Esophagus muscularis mucosa (tissue), 3 donors: Measurements from ENCODE around the gene SLC22A12.

Source experiments
- CTCF ChIP-seq, 3 experiments: fragments of 200-600 bp in 2 of 3; fragments of 450-650 bp in 1 of 3; sonication (generic) in 2 of 3; IDR thresholded peaks; one replicate each; pipeline ENCODE4 v1.5.1; 2017 to 2019; ENCODE audit warnings: antibody characterized with exemption in 3 of 3, mild to moderate bottlenecking in 2 of 3, moderate library complexity in 1 of 3
- POLR2A ChIP-seq: fragments of 450-650 bp; IDR thresholded peaks from one replicate; pipeline ENCODE4 v1.6.1; 2017; ENCODE audit warnings: antibody characterized with exemption, moderate library complexity, mild to moderate bottlenecking, low read depth

DNA sequence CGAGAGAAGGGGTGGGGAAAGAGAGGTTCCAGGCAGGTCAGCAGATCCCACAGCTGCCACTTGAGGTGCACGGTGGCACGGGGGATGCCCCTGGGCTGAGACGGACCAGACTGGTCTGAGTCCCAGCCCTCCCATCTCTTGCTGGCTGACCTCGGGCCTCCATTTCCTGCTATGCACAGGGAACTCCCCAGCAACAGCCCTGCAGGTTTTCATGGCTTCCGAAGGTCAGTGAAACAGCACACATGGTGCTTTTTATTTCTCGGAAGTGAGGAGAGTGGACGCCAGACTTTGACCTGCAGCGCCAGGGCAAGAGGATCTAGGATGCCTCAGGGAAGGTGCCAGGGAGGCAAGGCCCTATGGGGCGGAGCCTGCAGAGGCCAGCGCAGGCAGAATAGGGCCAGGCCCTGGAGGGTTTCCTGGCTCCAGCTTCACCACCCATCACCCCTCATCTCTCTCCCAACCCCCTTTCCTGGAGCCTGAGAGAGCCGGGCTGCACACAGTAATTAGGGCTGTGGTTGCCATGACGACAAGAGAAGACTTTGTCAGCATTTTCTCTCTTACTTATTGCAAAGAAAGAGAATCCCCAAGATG lies 29.5 kb downstream of the SLC22A12 start:
- TF ChIP-seq CTCF (IDR thresholded peaks at IDR 0.05) (no peak), POLR2A (no peak)
